Measurements from ENCODE around the gene A1CF.

The A1CF gene

GRCh38 chr10:50861370-50861769 lies 24.1 kb downstream of the A1CF start:
- no peak for DNase-seq (ENCODE audit: low spot score)

GRCh38 chr10:50857579-50857978 lies 27.8 kb downstream of the A1CF start:
- no peak for DNase-seq (ENCODE audit: low spot score)

- no peak for DNase-seq (ENCODE audit: low spot score)
Observed at GRCh38 chr10:50855461-50855860, 30.0 kb downstream of the A1CF start.

DNA sequence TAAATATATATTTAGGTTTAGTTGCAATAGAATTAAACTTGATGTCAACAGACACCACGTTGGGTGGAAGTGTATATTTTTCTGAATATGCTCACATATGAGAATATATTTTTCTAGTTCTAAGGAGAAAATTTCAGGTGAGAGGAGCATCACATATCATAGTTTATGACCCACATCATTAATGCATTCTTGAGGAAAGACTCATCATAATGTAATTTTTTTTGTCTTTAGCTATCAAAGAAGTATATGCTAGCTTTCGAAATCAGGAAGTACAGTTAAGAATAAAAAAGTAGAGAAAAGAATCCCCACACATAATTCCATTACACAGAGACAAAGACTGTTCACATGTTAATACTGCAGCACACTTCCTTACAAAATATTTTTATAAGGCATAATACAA lies 30.4 kb downstream of the A1CF start:
- no peak for DNase-seq (ENCODE audit: low spot score)

- DNase-seq (ENCODE audit: low spot score): no peak
Observed at GRCh38 chr10:50853557-50853956, 31.9 kb downstream of the A1CF start.

GRCh38 chr10:50851884-50852671 lies 33.3 kb downstream of the A1CF start:
- no peak for DNase-seq (ENCODE audit: low spot score)

GRCh38 chr10:50850578-50851230 lies 34.7 kb downstream of the A1CF start:
- no peak for DNase-seq (ENCODE audit: low spot score)

- DNase-seq (ENCODE audit: low spot score): no peak
Observed at GRCh38 chr10:50846753-50847152, 38.7 kb downstream of the A1CF start.

GRCh38 chr10:50837095-50837494 lies 48.3 kb downstream of the A1CF start:
- DNase-seq (ENCODE audit: low spot score): no peak

DNA sequence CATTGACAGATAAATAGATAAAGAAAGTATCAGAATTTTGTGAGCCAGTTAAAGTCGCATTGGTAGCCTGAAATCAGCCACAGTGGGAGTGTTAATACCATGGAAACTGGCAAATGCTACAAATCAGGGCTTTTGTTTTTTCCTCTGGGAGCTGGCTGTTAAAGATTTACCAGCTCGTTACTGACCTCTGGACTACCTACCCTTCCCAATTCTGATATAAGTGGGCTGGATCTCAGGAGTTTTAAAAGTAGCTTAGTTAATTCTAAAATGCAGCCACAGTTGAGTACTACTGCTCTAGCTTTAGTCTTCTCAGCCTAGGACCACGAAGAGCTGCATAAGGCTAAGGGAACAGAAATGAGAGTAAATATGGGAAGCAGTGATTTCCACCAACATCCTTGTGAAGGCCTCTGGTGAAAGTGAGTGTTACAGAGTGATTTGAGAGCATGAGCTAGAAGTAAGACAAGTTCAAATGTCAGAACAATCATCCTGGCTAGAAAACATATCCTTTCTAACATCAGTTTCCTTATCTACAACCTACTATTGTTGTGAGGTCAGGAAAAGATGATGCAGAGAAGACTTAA lies 53.2 kb downstream of the A1CF start:
- no peak for DNase-seq (ENCODE audit: low spot score)

GRCh38 chr10:50830066-50830465 lies 55.4 kb downstream of the A1CF start:
- DNase-seq (ENCODE audit: low spot score): no peak

- no peak for DNase-seq (ENCODE audit: low spot score)
Observed at GRCh38 chr10:50824782-50825181, 60.6 kb downstream of the A1CF start.

- DNase-seq (ENCODE audit: low spot score): no peak
Observed at GRCh38 chr10:50823789-50824188, 61.6 kb downstream of the A1CF start.

DNA sequence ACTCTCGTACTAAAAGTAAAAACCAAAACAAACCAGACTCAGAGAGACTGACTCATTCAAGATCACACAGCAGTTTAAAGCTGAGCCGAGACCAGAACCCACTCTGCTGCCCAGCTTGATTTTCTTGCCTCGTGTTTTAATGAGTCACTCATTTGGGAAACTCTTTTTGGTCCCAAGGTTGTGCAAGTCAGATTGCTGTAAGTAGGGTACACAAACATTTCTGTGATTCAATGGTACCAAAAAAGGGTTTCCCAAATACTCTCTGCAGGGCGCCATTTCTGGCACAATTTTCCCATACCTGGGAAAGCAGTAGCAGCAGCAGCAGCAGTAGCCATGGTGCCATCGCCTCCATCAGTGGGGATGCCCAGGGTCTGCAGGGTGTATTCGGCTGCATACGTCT lies 75.8 kb downstream of the A1CF start:
- DNase-seq (ENCODE audit: low spot score): no peak

GRCh38 chr10:50807851-50808776 lies 77.3 kb downstream of the A1CF start:
- DNase-seq (ENCODE audit: low spot score): no peak

DNA sequence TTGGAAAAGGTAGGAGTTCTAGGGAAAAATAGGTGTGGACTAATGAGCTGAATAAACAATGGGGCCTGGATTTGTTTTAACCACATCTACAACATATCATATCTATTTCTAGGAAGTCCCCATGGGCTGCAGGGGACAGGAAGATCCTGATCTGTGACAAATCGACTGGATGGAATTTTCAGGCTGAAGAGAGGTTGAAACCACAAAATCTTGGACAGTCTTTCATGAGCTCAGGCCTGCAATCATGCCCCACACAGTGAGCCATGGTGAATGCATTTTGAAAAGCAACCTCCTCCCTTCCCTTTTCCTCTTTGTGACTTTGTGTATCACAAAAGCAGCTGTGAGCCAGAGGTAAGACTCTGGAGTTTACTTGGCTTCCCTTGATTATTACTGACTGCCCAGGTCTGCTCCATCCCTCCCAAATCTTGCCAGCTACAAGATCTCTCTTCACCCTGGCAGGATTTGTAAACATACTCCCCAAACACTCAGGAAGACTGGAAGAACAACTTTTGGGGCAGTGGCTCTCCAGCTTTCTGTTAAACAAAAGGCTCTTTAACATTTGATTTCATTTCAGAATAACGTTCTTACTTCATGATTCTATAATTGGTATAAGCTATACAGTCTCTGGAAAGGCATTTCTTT lies 79.3 kb downstream of the A1CF start:
- no peak for DNase-seq (ENCODE audit: low spot score)

DNA sequence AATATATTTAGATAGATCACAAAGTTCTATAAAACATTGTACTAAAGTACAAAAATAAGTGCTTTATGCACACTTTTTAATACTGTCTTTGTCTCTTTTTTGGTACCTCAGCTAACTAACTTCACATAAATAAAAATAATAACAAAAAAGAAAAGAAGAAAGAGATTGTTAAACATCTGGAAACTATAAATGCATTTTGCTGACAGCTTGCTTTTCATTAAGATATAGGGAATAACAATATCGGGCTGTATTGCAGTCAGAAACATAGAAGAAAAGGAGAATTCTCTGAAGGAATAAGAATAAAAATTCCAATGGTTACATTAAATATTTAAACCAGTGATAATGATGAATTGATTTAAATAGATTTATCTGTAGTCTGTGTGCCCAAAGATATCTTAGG lies 85.8 kb downstream of the A1CF start:
- DNase-seq (ENCODE audit: low spot score): no peak

DNA sequence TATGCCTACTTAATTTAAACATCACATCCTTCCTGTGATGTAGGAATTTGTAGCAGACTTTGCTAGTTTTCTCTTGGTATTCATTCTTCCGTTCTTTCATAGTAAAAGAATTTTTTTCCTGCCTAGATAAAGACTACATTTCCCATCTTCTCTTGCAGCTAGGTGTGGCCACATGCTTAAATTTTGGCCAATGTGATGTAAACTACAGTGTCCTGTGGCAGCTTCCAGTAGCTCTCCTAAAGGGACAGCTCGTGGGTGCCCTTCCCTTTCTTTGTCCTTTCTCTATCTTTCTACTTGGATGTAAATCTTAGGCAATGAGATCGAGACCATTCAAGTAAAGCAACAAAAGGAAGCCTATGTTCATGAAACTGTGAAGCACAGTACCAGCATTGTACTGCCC lies 87.1 kb downstream of the A1CF start:
- no peak for DNase-seq (ENCODE audit: low spot score)

GRCh38 chr10:50796693-50797092 lies 88.7 kb downstream of the A1CF start:
- DNase-seq (ENCODE audit: low spot score): no peak

- no peak for DNase-seq (ENCODE audit: low spot score)
Observed at GRCh38 chr10:50794490-50794889, 90.9 kb downstream of the A1CF start.

Measured in Ammon's horn (tissue), 1 donor.